ENCODE data around the gene FGF6.

GRCh38 chr12:4422985-4423384 lies 22.6 kb downstream of the FGF6 start:
- TF ChIP-seq CTCF (IDR thresholded peaks at IDR 0.05; ENCODE audit: insufficient read depth, low read depth, low read length), result no peak
- TF ChIP-seq EZH2 (IDR thresholded peaks at IDR 0.05; ENCODE audit: insufficient read depth, low read length), result no peak
